GM18951 (cell line): ENCODE results near the gene RBL1.
"Not testable (repeated sequence)": the region's sequence is repeated elsewhere in the genome, so short reads cannot be mapped to it uniquely, and the experiment has no call there.

Experiments
- POLR2A ChIP-seq: IDR thresholded peaks from 4 replicates; pipeline ENCODE4 v1.6.1; 2011; ENCODE audit warnings: mild to moderate bottlenecking; ENCODE audit not compliant: insufficient read length, insufficient read depth; ENCODE audit errors: extremely low read depth
- in situ Hi-C: fragments of 300-500 bp; cut with MboI; formaldehyde crosslinking; loops from one replicate; pipeline ENCODE4 v1.12.0; 2022; ENCODE audit warnings: low sequenced_read_pairs, mixed read lengths, inconsistent platforms; ENCODE audit not compliant: unreplicated experiment

Gene RBL1

DNA sequence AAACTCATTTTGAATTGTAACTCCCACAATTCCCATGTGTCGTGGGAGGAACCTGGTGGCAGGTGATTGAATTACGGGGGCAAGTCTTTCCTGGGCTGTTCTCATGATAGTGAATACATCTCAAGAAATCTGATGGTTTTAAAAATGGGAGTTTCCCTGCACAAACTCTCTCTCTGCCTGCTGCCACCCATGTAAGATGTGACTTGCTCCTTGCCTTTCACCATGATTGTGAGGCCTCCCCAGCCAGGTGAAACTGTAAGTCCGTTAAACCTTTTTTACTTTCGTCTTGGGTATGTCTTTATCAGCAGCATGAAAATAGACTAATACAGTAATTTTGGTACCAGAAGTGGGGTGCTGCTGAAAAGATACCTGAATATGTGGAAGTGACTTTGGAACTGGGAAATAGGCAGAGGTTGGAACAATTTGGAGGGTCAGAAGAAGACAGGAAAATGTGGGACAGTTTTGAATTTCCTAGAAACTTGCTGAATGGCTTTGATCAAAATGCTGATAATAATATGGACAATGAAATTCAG lies 102.9 kb downstream of the RBL1 start:
- no peak for TF ChIP-seq POLR2A
- in situ Hi-C loops = no loop called here

DNA sequence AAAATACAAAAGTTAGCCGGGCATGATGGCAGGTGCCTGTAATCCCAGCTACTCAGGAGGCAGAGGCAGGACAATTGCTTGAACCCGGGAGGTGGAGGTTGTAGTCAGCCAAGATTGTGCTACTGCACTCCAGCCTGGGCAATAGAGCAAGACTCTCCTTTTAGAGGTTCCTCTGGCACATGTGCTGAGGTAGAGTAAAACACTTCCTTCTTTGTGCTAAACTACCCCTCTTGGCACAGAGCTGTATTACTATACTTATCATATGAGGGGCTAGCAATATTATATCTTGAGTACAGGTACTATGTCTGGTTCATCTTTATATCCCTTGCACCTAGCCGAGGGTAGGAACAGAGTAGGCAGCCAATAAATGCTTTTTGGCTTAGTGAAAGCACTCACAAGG lies 104.1 kb downstream of the RBL1 start:
- no peak for TF ChIP-seq POLR2A
- in situ Hi-C loops = no loop called here

DNA sequence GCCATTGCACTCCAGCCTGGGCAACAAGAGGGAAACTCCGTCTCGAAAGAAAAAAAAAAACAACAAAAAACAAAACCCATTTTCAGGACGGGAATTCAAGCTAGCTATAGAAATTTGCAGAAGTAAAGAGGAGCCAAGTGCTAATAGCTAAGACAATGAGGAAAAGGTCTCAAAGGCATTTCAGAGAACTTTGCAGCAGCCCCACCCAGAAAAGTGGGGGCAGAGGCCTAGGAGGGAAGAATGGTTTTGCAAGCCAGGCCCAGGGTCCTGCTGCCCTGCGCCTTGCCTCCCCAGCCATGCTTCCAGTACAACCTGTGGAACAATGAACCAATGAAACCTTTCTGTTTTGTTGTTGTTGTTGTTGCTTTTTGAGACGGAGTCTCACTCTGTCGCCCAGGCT lies 106.0 kb downstream of the RBL1 start:
- in situ Hi-C loops = no loop called here
- TF ChIP-seq POLR2A = no peak

DNA sequence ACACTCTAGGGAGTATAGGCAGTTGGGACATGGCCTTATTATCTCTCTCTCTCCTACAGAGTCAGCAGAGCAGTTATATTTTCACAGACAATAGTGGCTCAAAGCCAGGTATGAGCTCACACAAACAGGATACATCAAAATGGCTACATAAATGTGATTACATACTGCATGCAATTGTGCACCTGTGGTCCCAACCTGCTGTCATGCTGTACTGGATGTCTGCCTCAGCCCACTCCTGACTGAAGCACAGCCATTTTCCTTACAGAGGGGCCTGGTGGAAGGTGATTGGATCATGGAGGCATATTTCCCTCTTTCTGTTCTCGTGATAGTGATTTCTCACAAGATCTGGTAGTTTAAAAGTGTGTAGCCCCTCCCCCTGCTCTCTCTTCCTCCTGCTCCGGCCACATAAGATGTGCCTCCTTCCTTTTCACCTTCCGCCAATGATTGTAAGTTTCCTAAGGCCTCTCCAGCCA lies 107.3 kb downstream of the RBL1 start:
- no peak for TF ChIP-seq POLR2A
- in situ Hi-C loops = no loop called here

DNA sequence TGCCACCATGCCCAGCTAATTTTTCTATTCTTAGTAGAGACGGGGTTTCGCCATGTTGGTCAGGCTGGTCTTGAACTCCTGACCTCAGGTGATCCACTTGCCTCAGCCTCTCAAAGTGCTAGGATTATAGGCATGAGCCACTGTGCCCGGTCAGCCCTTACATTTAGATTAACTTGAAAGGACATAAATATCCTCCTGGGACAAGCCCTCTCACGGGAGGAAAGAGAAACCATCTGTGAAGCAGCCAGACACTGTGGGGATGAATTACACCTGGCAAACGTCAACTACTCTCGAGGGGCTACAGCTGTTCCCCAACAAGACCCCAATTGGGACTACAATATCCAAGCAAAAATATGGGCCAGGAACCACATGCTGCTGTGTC lies 111.5 kb downstream of the RBL1 start:
- no peak for TF ChIP-seq POLR2A
- in situ Hi-C loops = no loop called here

DNA sequence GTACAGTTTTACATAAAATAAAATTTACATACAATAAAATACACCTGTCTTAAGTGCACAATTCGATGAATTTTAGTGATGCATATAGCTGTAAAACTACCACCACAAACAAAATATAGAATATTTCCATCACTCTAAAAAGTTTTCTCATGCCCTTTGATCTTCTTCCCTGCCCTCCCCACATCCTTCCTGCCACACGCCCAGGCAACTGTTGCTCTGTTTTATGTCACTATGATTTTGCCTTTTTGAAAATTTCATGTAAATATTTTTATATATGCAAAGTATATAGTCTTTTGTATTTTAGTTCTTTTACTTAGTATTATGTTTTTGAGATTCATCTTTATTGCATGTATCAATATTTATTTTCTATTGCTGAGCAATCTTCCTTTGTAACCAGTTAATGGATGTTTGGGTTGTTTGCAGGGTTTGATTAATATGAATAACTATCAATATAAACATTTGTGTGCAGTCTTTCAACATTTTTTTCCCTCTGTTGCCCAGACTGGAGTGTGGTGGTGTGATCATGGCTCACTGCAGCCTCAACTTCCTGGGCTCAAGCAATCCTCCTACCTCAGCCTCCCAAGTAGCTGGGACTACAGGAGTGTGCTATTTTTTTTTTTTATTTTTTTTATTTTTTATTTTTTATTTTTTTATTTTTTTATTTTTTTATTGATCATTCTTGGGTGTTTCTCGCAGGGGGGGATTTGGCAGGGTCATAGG lies 120.5 kb downstream of the RBL1 start:
- in situ Hi-C loops = no loop called here
- no peak for TF ChIP-seq POLR2A

DNA sequence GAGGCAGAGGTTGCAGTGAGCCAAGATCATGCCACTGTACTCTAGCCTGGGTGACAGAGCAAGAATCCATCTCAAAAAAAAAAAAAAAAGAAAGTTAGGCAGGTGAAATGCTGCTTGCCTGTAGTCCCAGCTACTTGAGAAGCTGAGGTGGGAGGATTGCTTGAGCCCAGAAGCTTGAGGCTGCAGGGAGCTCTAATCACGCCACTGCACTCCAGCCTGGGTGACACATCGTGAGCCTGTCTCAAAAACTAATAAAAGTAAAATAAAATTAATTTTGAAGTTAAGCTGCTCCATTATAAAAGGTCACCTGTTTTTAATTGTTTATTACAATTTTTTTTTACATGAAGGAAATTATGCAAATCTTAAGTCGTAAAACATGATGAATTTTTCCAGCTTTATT lies 121.1 kb downstream of the RBL1 start:
- TF ChIP-seq POLR2A = no peak
- in situ Hi-C loops = no loop called here

DNA sequence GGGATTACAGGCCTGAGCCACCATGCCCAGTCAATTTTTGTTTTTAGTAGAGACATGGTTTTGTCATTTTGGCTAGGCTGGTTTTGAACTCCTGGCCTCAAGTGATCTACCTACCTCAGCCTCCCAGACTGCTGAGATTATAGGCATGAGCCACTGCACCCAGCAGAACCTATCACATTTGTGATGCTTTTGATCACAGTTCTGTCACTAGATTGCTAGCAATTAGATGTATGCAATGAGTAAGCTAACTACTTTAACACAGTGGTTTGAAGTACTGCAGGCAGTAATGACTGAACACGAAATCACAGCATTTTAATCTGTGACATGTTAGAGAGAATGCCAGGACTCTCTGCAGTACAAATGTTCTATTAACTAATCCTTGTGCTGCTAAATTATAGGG lies 124.7 kb downstream of the RBL1 start:
- TF ChIP-seq POLR2A = no peak
- in situ Hi-C loops = no loop called here

DNA sequence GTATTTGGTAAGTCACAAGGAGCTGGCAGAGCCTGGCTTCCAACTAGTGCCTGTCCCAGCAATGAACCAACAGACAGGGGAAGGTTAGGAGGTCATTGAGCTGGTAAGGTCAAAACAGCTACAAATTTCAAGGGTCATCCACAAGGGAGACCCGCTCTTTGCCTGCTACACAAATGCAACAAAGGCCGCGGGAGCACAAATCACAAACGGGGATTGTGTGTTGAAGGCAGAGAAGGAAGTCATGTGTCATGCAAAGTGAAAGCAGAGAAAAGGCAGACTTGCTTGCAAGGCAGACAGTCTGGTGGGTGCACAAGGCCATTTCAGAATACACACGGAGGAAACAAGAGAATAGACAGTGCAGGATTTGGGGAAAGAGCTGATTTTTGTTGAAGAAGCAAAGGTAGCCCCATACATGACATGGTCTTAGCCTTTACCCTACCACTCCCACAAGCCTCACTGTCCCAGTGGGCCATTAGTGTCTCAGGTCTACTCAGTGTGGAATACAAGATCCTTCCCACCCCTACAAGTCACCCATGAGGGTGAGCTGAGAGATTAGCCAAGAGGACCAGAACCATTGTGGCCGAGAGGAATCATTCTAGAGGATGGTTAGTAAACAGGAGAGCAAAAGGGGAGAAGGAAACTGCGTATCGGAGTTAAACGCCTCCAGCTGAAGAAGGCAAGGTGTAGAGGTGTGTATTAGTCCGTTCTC lies 126.2 kb downstream of the RBL1 start:
- TF ChIP-seq POLR2A = no peak
- in situ Hi-C loops = no loop called here

DNA sequence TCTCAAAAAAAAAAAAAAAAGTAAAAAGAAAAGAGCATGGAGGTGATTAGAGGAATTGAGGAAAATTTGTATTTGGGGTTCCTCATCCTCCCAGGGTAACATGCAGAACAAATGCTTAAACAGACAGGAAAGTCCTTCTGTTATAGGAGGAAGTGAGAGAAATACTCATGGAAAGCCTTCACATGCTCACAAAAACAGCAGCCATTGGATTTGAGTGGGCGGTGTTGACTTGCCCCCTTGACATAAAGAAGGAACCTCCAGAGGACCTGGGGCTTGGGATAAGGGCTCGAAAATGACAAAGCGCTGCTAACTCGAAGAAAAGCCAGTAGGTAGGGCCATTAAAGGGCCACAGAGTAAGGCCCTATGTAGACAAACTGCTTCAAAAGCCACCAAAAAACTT lies 126.7 kb downstream of the RBL1 start:
- no peak for TF ChIP-seq POLR2A
- in situ Hi-C loops = no loop called here

DNA sequence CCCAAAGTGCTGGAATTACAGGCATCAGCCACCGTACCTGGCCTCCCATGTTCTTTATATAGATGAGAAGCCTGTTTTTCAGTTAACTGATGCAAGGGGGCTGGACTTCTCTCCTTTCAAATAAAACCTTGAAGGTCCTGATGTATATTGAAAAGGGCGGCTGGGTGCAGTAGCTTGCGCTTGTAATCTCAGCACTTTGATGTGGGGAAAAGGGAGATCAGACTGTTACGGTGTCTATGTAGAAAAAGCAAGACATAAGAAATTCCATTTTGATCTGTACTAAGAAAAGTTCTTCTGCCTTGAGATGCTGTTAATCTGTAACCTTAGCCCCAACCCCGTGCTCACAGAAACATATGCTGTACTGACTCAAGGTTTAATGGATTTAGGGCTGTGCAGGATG lies 128.2 kb downstream of the RBL1 start:
- in situ Hi-C loops = no loop called here
- TF ChIP-seq POLR2A = no peak

DNA sequence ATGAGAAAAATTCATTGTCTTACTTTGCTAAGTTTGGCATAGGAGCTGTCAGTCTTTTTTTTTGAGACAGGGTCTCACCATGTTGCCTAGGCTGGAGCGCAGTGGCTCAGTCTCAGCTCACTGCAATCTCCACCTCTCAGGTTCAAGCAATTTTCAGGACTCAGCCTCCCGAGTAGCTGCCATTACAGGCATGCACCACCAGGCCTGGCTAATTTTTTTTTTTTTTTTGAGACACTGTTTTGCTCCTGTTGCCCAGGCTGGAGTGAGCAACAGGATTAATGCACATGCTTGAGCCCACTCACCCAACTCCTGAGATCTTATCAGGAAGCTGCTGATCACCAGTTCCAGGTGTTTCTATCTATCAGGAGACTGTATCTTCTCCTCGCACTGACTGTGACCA lies 128.8 kb downstream of the RBL1 start:
- in situ Hi-C loops = not testable (repeated sequence)

DNA sequence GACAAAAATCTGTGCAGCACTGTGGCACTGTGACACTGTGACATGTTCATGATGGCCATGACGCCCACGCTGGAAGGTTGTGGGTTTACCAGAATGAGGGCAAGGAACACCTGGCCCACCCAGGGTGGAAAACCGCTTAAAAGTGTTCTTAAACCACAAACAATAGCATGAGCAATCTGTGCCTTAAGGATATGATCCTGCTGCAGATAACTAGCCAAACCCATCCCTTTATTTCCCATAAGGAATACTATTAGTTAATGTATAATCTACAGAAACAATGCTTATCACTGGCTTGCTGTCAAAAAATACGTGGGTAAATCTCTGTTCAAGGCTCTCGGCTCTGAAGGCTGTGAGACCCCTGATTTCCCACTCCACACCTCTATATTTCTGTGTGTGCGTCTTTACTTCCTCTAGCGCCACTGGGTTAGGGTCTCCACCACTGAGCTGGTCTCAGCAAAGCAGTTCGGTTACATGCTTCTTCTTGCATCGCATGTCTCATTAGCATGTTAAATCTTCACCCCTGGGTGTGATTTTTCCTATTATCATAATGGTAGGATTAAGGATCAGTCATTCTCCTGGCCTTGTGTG lies 133.3 kb downstream of the RBL1 start:
- in situ Hi-C loops = not testable (repeated sequence)

DNA sequence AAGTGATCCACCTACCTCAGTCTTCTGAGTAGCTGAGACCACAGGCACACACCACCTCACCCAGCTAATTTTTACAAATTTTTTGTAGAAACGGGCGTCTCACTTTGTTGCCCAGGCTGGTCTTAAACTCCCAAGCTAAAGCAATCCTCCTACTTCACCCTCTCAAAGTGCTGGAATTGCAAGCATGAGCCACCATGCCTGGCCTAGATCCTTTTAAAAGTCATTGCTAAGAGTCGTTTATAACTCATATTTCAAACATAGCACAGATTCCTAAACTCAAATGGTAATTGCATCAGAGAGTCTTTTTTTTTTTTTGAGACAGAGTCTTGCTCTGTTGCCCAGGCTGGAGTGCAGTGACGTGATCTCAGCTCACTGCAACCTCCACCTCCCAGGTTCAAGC lies 136.6 kb downstream of the RBL1 start:
- in situ Hi-C loops = no loop called here

More for the DNA sequence above, 136.6 kb downstream of the RBL1 start:
- TF ChIP-seq POLR2A = no peak
